HepG2 (cell line): ENCODE results near the gene VAV2. TPM values are rescaled to one million over a fixed set of nuclear protein-coding genes. Genes with fewer than 3 reads are reported as not detected.

ENCODE experiments used
- DNMT3B ChIP-seq: conservative IDR thresholded peaks from 2 replicates; pipeline ENCODE4 v1.6.1; 2016; ENCODE audit warnings: missing biosample characterization, control low read depth
- HNF4G ChIP-seq, 2 experiments: sonication (generic) in 1 of 2; formaldehyde crosslinking in 1 of 2; IDR thresholded peaks; 2 replicates each; pipeline versions ENCODE4 v1.4.0 to v1.6.1; 2011 to 2020; ENCODE audit warnings: borderline replicate concordance in 2 of 2, low read depth in 2 of 2, mild to moderate bottlenecking in 2 of 2, low read length in 1 of 2, missing genetic modification reagents in 1 of 2, moderate library complexity in 1 of 2
- MTF2 ChIP-seq: sonication (generic); formaldehyde crosslinking; IDR thresholded peaks from 2 replicates; pipeline ENCODE4 v1.5.0; 2020; ENCODE audit warnings: missing genetic modification reagents, borderline replicate concordance
- NR0B2 ChIP-seq: sonication (generic); formaldehyde crosslinking; IDR thresholded peaks from 2 replicates; pipeline ENCODE4 v1.4.0; 2020; ENCODE audit warnings: mild to moderate bottlenecking, missing genetic modification reagents
- NR1H2 ChIP-seq: sonication (generic); formaldehyde crosslinking; IDR thresholded peaks from 2 replicates; pipeline ENCODE4 v1.8.1; 2022; ENCODE audit warnings: low read depth, missing genetic modification reagents, borderline replicate concordance
- NR2F1 ChIP-seq, 2 experiments: fragments of 450-650 bp in 1 of 2; formaldehyde crosslinking in 1 of 2; IDR thresholded peaks; 2 replicates each; pipeline versions ENCODE4 v1.5.0 to v1.6.1; 2016 to 2020; ENCODE audit warnings: mild to moderate bottlenecking in 1 of 2, missing compliant biosample characterization in 1 of 2, missing genetic modification reagents in 1 of 2, moderate library complexity in 1 of 2
- PRDM10 ChIP-seq: sonication (generic); formaldehyde crosslinking; IDR thresholded peaks from 2 replicates; pipeline ENCODE4 v1.4.0; 2020; ENCODE audit warnings: low read depth, missing genetic modification reagents
- RFX3 ChIP-seq: IDR thresholded peaks from 2 replicates; pipeline ENCODE4 v1.6.1; 2016; ENCODE audit warnings: missing biosample characterization, missing genetic modification reagents
- ZKSCAN8 ChIP-seq: IDR thresholded peaks from 2 replicates; pipeline ENCODE4 v1.6.1; 2016; ENCODE audit warnings: borderline replicate concordance, missing genetic modification reagents, missing compliant biosample characterization
- ZNF234 ChIP-seq: sonication (generic); formaldehyde crosslinking; conservative IDR thresholded peaks from 2 replicates; pipeline ENCODE4 v1.5.1; 2020; ENCODE audit warnings: mild to moderate bottlenecking, missing genetic modification reagents
- ZNF331 ChIP-seq: sonication (generic); formaldehyde crosslinking; IDR thresholded peaks from 2 replicates; pipeline ENCODE4 v1.4.0; 2020; ENCODE audit warnings: missing genetic modification reagents
- ZNF34 ChIP-seq: sonication (generic); formaldehyde crosslinking; IDR thresholded peaks from 2 replicates; pipeline ENCODE4 v1.4.0; 2020; ENCODE audit warnings: mild to moderate bottlenecking, missing genetic modification reagents, borderline replicate concordance
- ZNF343 ChIP-seq: sonication (generic); formaldehyde crosslinking; IDR thresholded peaks from 2 replicates; pipeline ENCODE4 v1.4.0; 2020; ENCODE audit warnings: mild to moderate bottlenecking, missing genetic modification reagents
- ZNF672 ChIP-seq: sonication (generic); formaldehyde crosslinking; IDR thresholded peaks from 2 replicates; pipeline ENCODE4 v1.8.1; 2022; ENCODE audit warnings: missing genetic modification reagents
- ZNF781 ChIP-seq: sonication (generic); formaldehyde crosslinking; IDR thresholded peaks from 2 replicates; pipeline ENCODE4 v1.5.1; 2020; ENCODE audit warnings: borderline replicate concordance, mild to moderate bottlenecking, missing genetic modification reagents; ENCODE audit errors: not compliant biosample characterization
- polyA plus RNA-seq, 8 experiments: library from polyadenylated mRNA; depleted of rRNA in 3 of 8; stranded (reverse) in 7 of 8; unstranded in 1 of 8; fragments of >200 nt; fragmentation: Illumina TruSeq in 4 of 8; extraction: Trizol in 4 of 8; gene quantifications; 2 replicates each; pipeline versions ENCODE4 v1.2.1 to v1.2.3, GENCODE V29; 2011 to 2016; ENCODE audit warnings: low read depth in 4 of 8, missing spikeins in 1 of 8, mixed read lengths in 1 of 8; ENCODE audit not compliant: insufficient read depth in 1 of 8
- total RNA-seq, 5 experiments: library from RNA; depleted of rRNA; stranded (reverse); fragments of >200 nt; fragmentation: Illumina TruSeq; extraction: Trizol; gene quantifications; 2 replicates each; pipeline ENCODE4 v1.2.3, GENCODE V29; 2016; ENCODE audit warnings: low read depth in 1 of 5
- TF ChIP-seq, protein P1 (sequence below): sonication (generic); formaldehyde crosslinking; IDR thresholded peaks from 2 replicates; pipeline ENCODE4 v1.5.1; 2020; ENCODE audit warnings: mild to moderate bottlenecking, moderate library complexity, missing genetic modification reagents
- TF ChIP-seq, protein P2 (sequence below): sonication (generic); formaldehyde crosslinking; IDR thresholded peaks from 2 replicates; pipeline ENCODE4 v1.4.0; 2020; ENCODE audit warnings: mild to moderate bottlenecking, missing genetic modification reagents
- TF ChIP-seq, protein P3 (sequence below): sonication (generic); formaldehyde crosslinking; IDR thresholded peaks from 2 replicates; pipeline ENCODE4 v1.9.0; 2021; ENCODE audit warnings: missing genetic modification reagents, mild to moderate bottlenecking, borderline replicate concordance
- TF ChIP-seq, protein P4 (sequence below): sonication (generic); formaldehyde crosslinking; IDR thresholded peaks from 2 replicates; pipeline ENCODE4 v1.9.0; 2022; ENCODE audit warnings: missing genetic modification reagents, mild to moderate bottlenecking, borderline replicate concordance

The VAV2 gene
- total and polyA plus RNA-seq, 2 of the 13 experiments (the other 11 are each of a cell fraction or from before 2014, with no cell fraction given), result 22.5 to 22.9 TPM

GRCh38 chr9:133979273-133979920, 12.7 kb downstream of the VAV2 start (continued):
- TF ChIP-seq, protein P1, sequence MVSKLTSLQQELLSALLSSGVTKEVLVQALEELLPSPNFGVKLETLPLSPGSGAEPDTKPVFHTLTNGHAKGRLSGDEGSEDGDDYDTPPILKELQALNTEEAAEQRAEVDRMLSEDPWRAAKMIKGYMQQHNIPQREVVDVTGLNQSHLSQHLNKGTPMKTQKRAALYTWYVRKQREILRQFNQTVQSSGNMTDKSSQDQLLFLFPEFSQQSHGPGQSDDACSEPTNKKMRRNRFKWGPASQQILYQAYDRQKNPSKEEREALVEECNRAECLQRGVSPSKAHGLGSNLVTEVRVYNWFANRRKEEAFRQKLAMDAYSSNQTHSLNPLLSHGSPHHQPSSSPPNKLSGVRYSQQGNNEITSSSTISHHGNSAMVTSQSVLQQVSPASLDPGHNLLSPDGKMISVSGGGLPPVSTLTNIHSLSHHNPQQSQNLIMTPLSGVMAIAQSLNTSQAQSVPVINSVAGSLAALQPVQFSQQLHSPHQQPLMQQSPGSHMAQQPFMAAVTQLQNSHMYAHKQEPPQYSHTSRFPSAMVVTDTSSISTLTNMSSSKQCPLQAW, result peak; percentile 73; the same call in 1 of the 2 replicates
- TF ChIP-seq, protein P2, sequence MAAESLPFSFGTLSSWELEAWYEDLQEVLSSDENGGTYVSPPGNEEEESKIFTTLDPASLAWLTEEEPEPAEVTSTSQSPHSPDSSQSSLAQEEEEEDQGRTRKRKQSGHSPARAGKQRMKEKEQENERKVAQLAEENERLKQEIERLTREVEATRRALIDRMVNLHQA, result no peak
- TF ChIP-seq ZNF34 (CRISPR knock-in tag) (no peak), ZNF234 (CRISPR knock-in tag) (no peak; the same call in 1 of the 2 replicates), NR0B2 (CRISPR knock-in tag) (no peak), PRDM10 (CRISPR knock-in tag) (no peak; the same call in 1 of the 2 replicates), NR2F1 (CRISPR knock-in tag; IDR thresholded peaks at IDR 0.05) (peak; percentile 23 to 30; a peak in 2 of 4 replicates), ZNF672 (CRISPR knock-in tag) (no peak), HNF4G (IDR thresholded peaks at IDR 0.05; ENCODE audit: borderline replicate concordance, low read depth, low read length) (no peak), HNF4G (CRISPR knock-in tag; IDR thresholded peaks at IDR 0.05; ENCODE audit: borderline replicate concordance, low read depth) (no peak; the same call in 1 of the 2 replicates), ZNF331 (CRISPR knock-in tag) (peak; percentile 71), RFX3 (no peak), MTF2 (CRISPR knock-in tag) (no peak), ZKSCAN8 (CRISPR knock-in tag) (no peak), NR1H2 (CRISPR knock-in tag) (no peak), ZNF343 (peak; percentile 32; the same call in 1 of the 2 replicates), DNMT3B (CRISPR knock-in tag) (no peak), ZNF781 (CRISPR knock-in tag) (no peak)
- TF ChIP-seq, protein P3, sequence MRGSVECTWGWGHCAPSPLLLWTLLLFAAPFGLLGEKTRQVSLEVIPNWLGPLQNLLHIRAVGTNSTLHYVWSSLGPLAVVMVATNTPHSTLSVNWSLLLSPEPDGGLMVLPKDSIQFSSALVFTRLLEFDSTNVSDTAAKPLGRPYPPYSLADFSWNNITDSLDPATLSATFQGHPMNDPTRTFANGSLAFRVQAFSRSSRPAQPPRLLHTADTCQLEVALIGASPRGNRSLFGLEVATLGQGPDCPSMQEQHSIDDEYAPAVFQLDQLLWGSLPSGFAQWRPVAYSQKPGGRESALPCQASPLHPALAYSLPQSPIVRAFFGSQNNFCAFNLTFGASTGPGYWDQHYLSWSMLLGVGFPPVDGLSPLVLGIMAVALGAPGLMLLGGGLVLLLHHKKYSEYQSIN (CRISPR knock-in tag), result no peak
- TF ChIP-seq, protein P4, sequence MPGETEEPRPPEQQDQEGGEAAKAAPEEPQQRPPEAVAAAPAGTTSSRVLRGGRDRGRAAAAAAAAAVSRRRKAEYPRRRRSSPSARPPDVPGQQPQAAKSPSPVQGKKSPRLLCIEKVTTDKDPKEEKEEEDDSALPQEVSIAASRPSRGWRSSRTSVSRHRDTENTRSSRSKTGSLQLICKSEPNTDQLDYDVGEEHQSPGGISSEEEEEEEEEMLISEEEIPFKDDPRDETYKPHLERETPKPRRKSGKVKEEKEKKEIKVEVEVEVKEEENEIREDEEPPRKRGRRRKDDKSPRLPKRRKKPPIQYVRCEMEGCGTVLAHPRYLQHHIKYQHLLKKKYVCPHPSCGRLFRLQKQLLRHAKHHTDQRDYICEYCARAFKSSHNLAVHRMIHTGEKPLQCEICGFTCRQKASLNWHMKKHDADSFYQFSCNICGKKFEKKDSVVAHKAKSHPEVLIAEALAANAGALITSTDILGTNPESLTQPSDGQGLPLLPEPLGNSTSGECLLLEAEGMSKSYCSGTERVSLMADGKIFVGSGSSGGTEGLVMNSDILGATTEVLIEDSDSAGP (CRISPR knock-in tag), result peak; percentile 85
